Neural cell (in vitro differentiated cells): ENCODE measurements around the gene TNK2. TPM values are rescaled to one million over a fixed set of nuclear protein-coding genes. Genes with fewer than 3 reads are reported as not detected.

ENCODE experiments used
- H2AFZ ChIP-seq: fragments of 200-600, 300-800 bp; sonication (generic), shearing (Covaris generic); 2 replicates; pipeline ENCODE4 v1.6.0; 2014; ENCODE audit warnings: low read depth, mild to moderate bottlenecking, antibody characterized with exemption, low read length, moderate library complexity
- H3F3A ChIP-seq: fragments of 200-600 bp; shearing (Covaris generic); 2 replicates; pipeline ENCODE4 v1.6.1; 2016; ENCODE audit warnings: mild to moderate bottlenecking, moderate library complexity, mixed read lengths, antibody characterized with exemption, low read length; ENCODE audit not compliant: insufficient read depth, poor library complexity, severe bottlenecking
- H3K27ac ChIP-seq: fragments of 200-600, 300-800 bp; sonication (generic), shearing (Covaris generic); 2 replicates; pipeline ENCODE4 v1.5.1; 2014; ENCODE audit warnings: mild to moderate bottlenecking, low read length, moderate library complexity
- H3K27me3 ChIP-seq: fragments of 300-800, 200-600 bp; sonication (generic), shearing (Covaris generic); 2 replicates; pipeline ENCODE4 v1.6.0; 2014; ENCODE audit warnings: mild to moderate bottlenecking, low read depth, low read length, moderate library complexity; ENCODE audit not compliant: insufficient read depth
- H3K36me3 ChIP-seq: fragments of 300-800, 200-600 bp; sonication (generic), shearing (Covaris generic); 2 replicates; pipeline ENCODE4 v1.5.1; 2014; ENCODE audit warnings: mild to moderate bottlenecking, antibody characterized with exemption, low read length, moderate library complexity; ENCODE audit not compliant: insufficient read depth
- H3K4me2 ChIP-seq: fragments of 300-800, 200-600 bp; sonication (generic), shearing (Covaris generic); 2 replicates; pipeline ENCODE4 v1.6.0; 2014; ENCODE audit warnings: mild to moderate bottlenecking, low read length
- H3K4me3 ChIP-seq: fragments of 300-800, 200-600 bp; sonication (generic), shearing (Covaris generic); 2 replicates; pipeline ENCODE4 v1.5.1; 2014; ENCODE audit warnings: mild to moderate bottlenecking, low read length, moderate library complexity
- H3K79me2 ChIP-seq: fragments of 200-600 bp; shearing (Covaris generic); replicated peaks from 2 replicates; pipeline ENCODE4 v1.6.0; 2014; ENCODE audit warnings: mild to moderate bottlenecking, low read length, moderate library complexity; ENCODE audit not compliant: insufficient read depth
- H3K9ac ChIP-seq: fragments of 300-800, 200-600 bp; sonication (generic), shearing (Covaris generic); 2 replicates; pipeline ENCODE4 v1.6.1; 2016; ENCODE audit warnings: mild to moderate bottlenecking, low read length, mixed read lengths
- H3K9me2 ChIP-seq: fragments of 200-600 bp; shearing (Covaris generic); 2 replicates; pipeline ENCODE4 v1.6.1; 2016; ENCODE audit warnings: mild to moderate bottlenecking, low read length, mixed read lengths; ENCODE audit not compliant: insufficient read depth
- H3K9me3 ChIP-seq: fragments of 200-600, 300-800 bp; sonication (generic), shearing (Covaris generic); 2 replicates; pipeline ENCODE4 v1.6.1; 2016; ENCODE audit warnings: mild to moderate bottlenecking, mixed run types, low read length, moderate library complexity, mixed read lengths
- H4K20me1 ChIP-seq: fragments of 200-600 bp; shearing (Covaris generic); 2 replicates; pipeline ENCODE4 v1.6.1; 2016; ENCODE audit warnings: mild to moderate bottlenecking, mixed run types; ENCODE audit not compliant: insufficient read depth
- CTCF ChIP-seq: fragments of 450-650 bp; IDR thresholded peaks from 2 replicates; pipeline ENCODE4 v1.5.1; 2014; ENCODE audit warnings: antibody characterized with exemption, mild to moderate bottlenecking, moderate library complexity; ENCODE audit not compliant: poor library complexity, severe bottlenecking
- EP300 ChIP-seq: fragments of 450-650 bp; conservative IDR thresholded peaks from 2 replicates; pipeline ENCODE4 v1.6.1; 2014; ENCODE audit warnings: antibody characterized with exemption, mild to moderate bottlenecking, moderate library complexity; ENCODE audit not compliant: poor library complexity, severe bottlenecking
- EZH2 ChIP-seq: fragments of 200-600, 300-800 bp; shearing (Covaris generic), sonication (generic); IDR thresholded peaks from 2 replicates; pipeline ENCODE4 v1.6.1; 2014; ENCODE audit warnings: antibody characterized with exemption, low read length, borderline replicate concordance, mild to moderate bottlenecking; ENCODE audit not compliant: insufficient read depth, poor library complexity, severe bottlenecking
- MXI1 ChIP-seq: fragments of 450-650 bp; conservative IDR thresholded peaks from 2 replicates; pipeline ENCODE4 v1.6.1; 2014; ENCODE audit warnings: antibody characterized with exemption, mild to moderate bottlenecking; ENCODE audit not compliant: poor library complexity, severe bottlenecking
- POLR2AphosphoS5 ChIP-seq: IDR thresholded peaks from 2 replicates; pipeline ENCODE4 v1.6.1; 2012
- RAD21 ChIP-seq: fragments of 450-650 bp; conservative IDR thresholded peaks from 2 replicates; pipeline ENCODE4 v1.6.1; 2014; ENCODE audit warnings: antibody characterized with exemption, mild to moderate bottlenecking, moderate library complexity
- REST ChIP-seq: IDR thresholded peaks from 2 replicates; pipeline ENCODE4 v1.6.1; 2012; ENCODE audit warnings: borderline replicate concordance
- SMC3 ChIP-seq: fragments of 450-650 bp; conservative IDR thresholded peaks from 2 replicates; pipeline ENCODE4 v1.6.1; 2014; ENCODE audit warnings: antibody characterized with exemption, mild to moderate bottlenecking, moderate library complexity; ENCODE audit not compliant: poor library complexity
- TAF1 ChIP-seq: IDR thresholded peaks from 2 replicates; pipeline ENCODE4 v1.6.1; 2012; ENCODE audit warnings: low read depth
- polyA plus RNA-seq: library from polyadenylated mRNA; depleted of rRNA; stranded (reverse); fragments of >200 nt; gene quantifications from 2 replicates; pipeline ENCODE4 v1.2.3, GENCODE V29; 2014

The TNK2 gene
- polyA plus RNA-seq, 1 donor from 2014 or later: 16.3 TPM

- Histone ChIP-seq H3K9me2 (no peaks in the 10 kb centered on the region), H3K36me3 (no peaks in the 10 kb centered on the region), H4K20me1 (no peaks in the 10 kb centered on the region), H3K9ac (no peak overlapping the region), H3K4me2 (no peak overlapping the region), H3F3A (no peaks in the 10 kb centered on the region), H3K4me3 (no peak overlapping the region), H3K79me2 (no peaks in the 10 kb centered on the region), H2AFZ (no peak overlapping the region), H3K9me3 (no peaks in the 10 kb centered on the region), H3K27ac (no peak overlapping the region), H3K27me3 (no peaks in the 10 kb centered on the region)
- TF ChIP-seq REST (no peak), POLR2AphosphoS5 (no peak), EP300 (no peak), SMC3 (no peak), EZH2 (no peak)
These were observed 88.2 kb downstream of the TNK2 start for GRCh38 chr3:195820186-195820585.

GRCh38 chr3:195818301-195818700 is 90.0 kb downstream of the TNK2 start:
- H3K4me2 ChIP-seq: no peak overlapping the region
- H3K9me2 ChIP-seq: no peaks in the 10 kb centered on the region
- H4K20me1 ChIP-seq: no peaks in the 10 kb centered on the region
- no peaks in the 10 kb centered on the region for H3K9me3 ChIP-seq
- H3K27me3 ChIP-seq: no peaks in the 10 kb centered on the region
- H3K9ac ChIP-seq: no peak overlapping the region
- H2AFZ ChIP-seq: no peak overlapping the region
- no peaks in the 10 kb centered on the region for H3F3A ChIP-seq
- H3K79me2 ChIP-seq: no peaks in the 10 kb centered on the region
- no peaks in the 10 kb centered on the region for H3K36me3 ChIP-seq
- H3K4me3 ChIP-seq: no peak overlapping the region
- no peak for TF ChIP-seq CTCF
- no peak for TF ChIP-seq TAF1
- TF ChIP-seq MXI1: no peak
- no peak for TF ChIP-seq SMC3
- no peak for TF ChIP-seq POLR2AphosphoS5
- no peak for TF ChIP-seq EP300
- TF ChIP-seq RAD21: no peak
- TF ChIP-seq EZH2: no peak
- no peak for TF ChIP-seq REST
- H3K27ac ChIP-seq: no peak overlapping the region
